ENCODE measurements around the gene DSCAM. TPM values are rescaled to one million over a fixed set of nuclear protein-coding genes. Genes with fewer than 3 reads are reported as not detected.

The DSCAM gene
- polyA plus RNA-seq, 1 donor: 1.2 TPM

- DNase-seq (ENCODE audit: low read depth): no peak
Measured at GRCh38 chr21:40013001-40013735, 833.8 kb downstream of the DSCAM start.

DNA sequence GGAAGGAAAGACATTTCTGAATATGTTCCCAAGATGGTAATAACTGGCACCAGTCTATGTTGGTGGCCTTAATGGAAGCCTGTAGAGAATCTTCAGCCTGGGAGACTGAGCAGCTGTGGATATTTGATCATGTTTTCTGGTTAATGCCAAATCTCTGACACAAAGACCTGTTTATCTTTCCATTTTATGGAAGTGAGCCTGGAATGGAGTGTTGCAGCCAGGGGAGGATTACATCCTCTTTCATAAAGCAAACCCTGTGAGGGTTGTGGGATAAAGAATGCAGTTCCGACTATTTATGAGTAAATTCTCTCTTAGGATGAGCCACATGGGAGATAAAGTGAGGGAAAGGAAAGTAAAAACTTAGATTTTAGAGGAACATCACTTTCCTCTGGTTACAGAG, 835.6 kb downstream of the DSCAM start:
- DNase-seq (ENCODE audit: low read depth): no peak

DNA sequence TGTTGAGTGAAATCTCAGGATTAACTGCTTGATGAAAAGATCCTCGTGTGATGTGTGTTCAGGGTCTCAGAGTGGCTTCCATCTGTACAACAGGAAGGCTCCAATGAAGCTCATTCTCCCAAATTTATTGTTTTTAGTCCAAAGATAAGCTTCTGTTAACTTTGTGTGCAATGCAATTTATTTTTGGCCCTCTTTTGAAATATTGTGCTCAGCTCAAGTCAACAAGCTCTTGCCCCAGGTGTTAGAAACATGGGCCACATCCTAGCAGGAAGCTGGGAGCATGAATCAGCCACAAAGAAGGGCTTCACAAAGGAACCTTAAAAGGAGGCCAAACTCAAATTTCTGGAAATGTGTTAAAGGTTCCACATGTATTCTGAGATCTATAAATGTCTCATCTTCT, 844.0 kb downstream of the DSCAM start:
- DNase-seq (ENCODE audit: low read depth): no peak

- DNase-seq (ENCODE audit: low read depth): peak; percentile 26
Measured at GRCh38 chr21:39984286-39984991, 862.5 kb downstream of the DSCAM start.

- DNase-seq (ENCODE audit: low read depth): no peak
Measured at GRCh38 chr21:39980241-39980820, 866.6 kb downstream of the DSCAM start.

DNA sequence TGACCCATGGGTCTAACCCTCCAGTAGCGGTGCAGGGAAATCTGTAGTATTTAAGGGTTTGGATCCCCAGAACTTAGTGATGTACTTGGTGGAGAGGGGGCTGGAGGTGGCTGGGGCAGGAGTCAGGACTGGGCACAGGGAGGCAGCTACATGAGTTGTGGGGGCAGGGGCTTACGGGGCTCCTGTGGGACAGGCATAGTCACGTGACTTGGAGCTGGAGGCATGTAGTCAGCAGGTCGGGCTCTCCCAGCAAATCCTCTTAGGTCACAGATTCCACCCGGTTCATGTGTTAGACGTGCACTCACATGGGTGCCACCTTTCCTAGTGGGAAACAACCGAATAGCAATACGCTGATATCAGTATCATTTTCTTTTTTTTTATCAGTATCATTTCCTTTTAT, 867.6 kb downstream of the DSCAM start:
- DNase-seq (ENCODE audit: low read depth): no peak

DNA sequence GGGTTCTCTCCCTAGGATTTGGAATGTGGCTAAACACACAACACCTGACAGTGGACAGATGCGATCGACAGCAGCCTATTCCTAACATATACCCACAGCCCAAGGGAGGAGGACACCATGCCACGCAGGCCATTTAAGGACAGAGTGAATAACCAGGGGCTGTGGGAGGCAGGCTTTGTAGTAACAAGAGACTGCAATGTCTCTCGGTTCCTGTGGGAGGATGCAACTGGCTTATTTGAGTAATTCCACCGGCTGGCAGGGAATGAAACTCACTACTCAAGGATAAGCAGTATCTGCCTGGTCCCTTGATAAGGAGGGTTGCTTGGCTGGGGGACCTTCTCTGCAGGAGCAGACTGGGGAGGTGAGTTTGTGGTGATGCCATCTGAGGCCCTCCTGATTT, 870.2 kb downstream of the DSCAM start:
- DNase-seq (ENCODE audit: low read depth): no peak

GRCh38 chr21:39972976-39973770, 873.8 kb downstream of the DSCAM start:
- DNase-seq (ENCODE audit: low read depth): no peak

DNA sequence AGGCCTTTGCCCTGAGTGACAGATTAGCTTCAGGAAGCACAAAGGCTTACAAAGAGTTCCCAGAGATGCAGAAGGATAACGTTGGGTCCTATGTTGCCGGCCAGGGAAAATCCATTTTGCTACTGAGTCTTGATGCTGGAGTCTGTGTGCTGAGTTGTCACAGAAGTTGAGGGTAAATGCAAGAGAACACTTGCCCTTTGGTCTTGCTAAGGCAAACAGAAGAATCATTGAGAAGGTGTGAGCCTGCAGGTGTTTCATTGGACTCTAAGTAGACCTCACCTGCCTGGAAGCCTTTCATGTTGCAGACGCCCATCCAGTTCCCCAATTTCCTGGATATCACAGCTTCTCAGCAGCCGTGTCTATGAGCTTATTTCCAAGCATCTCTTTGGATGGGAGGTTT, 874.5 kb downstream of the DSCAM start:
- no peak for DNase-seq (ENCODE audit: low read depth)

- DNase-seq (ENCODE audit: low read depth): no peak
Measured at GRCh38 chr21:39971956-39972355, 875.0 kb downstream of the DSCAM start.

GRCh38 chr21:39969691-39970364, 877.1 kb downstream of the DSCAM start:
- no peak for DNase-seq (ENCODE audit: low read depth)

DNA sequence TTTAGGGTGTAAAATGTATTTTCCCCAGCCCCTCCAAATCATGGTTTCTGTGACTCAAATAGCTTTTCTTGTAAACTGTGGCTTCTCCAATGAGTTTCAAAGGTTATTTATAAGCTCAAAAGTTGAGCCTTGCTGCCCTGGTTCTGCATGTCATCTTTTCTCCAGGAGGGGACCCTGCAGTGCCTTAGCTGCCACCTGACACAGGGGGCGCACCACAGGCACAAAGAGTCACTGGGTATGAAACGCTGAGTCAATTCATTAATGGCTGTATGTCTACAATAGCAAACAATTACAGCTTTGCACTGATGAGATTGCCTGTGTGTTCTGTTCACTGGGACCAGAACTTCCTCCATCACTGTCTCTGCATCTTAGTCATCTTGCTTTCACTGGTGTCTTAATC, 878.9 kb downstream of the DSCAM start:
- no peak for DNase-seq (ENCODE audit: low read depth)

DNA sequence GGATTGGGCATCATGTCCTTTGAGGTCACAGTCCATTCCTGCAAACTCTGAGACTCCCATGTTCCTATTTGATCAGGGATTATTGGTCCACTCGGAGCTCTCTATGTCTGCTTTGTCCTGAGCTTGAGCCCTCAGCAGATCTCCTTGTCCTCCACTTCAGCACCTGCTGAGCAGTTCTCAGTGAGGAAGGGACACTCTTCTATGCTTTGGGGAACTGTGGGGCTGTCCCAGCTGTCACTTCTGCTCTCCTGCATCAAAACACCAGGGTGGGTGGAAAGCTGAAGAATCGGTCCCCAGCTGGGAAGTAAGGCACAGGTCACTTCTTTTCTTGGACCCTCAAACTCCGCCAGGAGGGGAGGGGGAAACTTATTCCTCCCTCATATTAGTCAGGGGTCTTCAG, 880.2 kb downstream of the DSCAM start:
- DNase-seq (ENCODE audit: low read depth): no peak

DNA sequence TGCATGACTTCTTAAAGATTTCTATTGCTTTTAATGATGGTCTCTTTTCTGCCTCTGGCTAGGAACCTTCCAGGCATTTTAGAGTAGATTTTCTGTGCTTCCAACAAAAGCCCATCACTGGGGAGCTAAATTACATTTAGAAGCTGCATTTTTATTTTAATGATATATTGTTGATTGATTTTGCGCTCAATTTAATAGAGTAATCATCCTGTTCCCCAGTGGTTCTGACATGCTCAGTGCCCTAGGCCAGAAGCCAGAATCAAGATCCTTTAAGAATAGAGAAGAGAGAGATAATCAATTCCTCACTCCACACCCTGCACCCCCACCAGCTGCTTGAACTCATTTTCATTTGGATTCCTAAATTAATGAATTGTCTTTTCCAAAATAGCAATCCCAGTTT, 881.9 kb downstream of the DSCAM start:
- DNase-seq (ENCODE audit: low read depth): no peak

- no peak for DNase-seq (ENCODE audit: low read depth)
Measured at GRCh38 chr21:39961251-39961650, 885.7 kb downstream of the DSCAM start.

Data from forelimb muscle (tissue), 1 donor.